Mesendoderm (in vitro differentiated cells): Measurements from ENCODE around the gene ACADL.

ENCODE experiments used
- DNase-seq: peaks from one replicate; pipeline ENCODE4 v3.0.0; 2013
- H2AK5ac ChIP-seq: 2 replicates; pipeline ENCODE4 v1.6.1; 2013; ENCODE audit warnings: low read length, inconsistent platforms
- H2BK120ac ChIP-seq: 2 replicates; pipeline ENCODE4 v1.6.1; 2013; ENCODE audit warnings: low read depth, mild to moderate bottlenecking, low read length, moderate library complexity, mixed read lengths
- H2BK15ac ChIP-seq: replicated peaks from 2 replicates; pipeline ENCODE4 v1.6.1; 2013; ENCODE audit warnings: low read depth, mild to moderate bottlenecking, moderate library complexity
- H2BK5ac ChIP-seq: 2 replicates; pipeline ENCODE4 v1.6.1; 2013; ENCODE audit warnings: low read length, inconsistent platforms
- H3K18ac ChIP-seq: 2 replicates; pipeline ENCODE4 v1.6.1; 2013; ENCODE audit warnings: mild to moderate bottlenecking, low read length, mixed read lengths
- H3K23ac ChIP-seq: one replicate; pipeline ENCODE4 v1.6.1; 2013; ENCODE audit warnings: low read length
- H3K27ac ChIP-seq: 2 replicates; pipeline ENCODE4 v1.5.1; 2013; ENCODE audit warnings: low read depth, mild to moderate bottlenecking, inconsistent platforms, low read length, moderate library complexity
- H3K27me3 ChIP-seq: 2 replicates; pipeline ENCODE4 v1.6.1; 2013; ENCODE audit warnings: low read length, control low read depth, mild to moderate bottlenecking, inconsistent platforms; ENCODE audit not compliant: insufficient read depth, poor library complexity
- H3K36me3 ChIP-seq: 2 replicates; pipeline ENCODE4 v1.6.1; 2013; ENCODE audit warnings: low read length, inconsistent platforms; ENCODE audit not compliant: control insufficient read depth, insufficient read depth
- H3K4ac ChIP-seq: one replicate; pipeline ENCODE4 v1.6.1; 2013; ENCODE audit warnings: low read depth, mild to moderate bottlenecking, low read length, moderate library complexity
- H3K4me1 ChIP-seq: 2 replicates; pipeline ENCODE4 v1.6.1; 2013; ENCODE audit warnings: low read depth, low read length, inconsistent platforms; ENCODE audit not compliant: control insufficient read depth
- H3K4me2 ChIP-seq: 2 replicates; pipeline ENCODE4 v1.6.1; 2013; ENCODE audit warnings: low read length
- H3K4me3 ChIP-seq: 2 replicates; pipeline ENCODE4 v1.5.1; 2013; ENCODE audit warnings: mild to moderate bottlenecking, low read length
- H3K56ac ChIP-seq: one replicate; pipeline ENCODE4 v1.6.1; 2013; ENCODE audit warnings: low read length
- H3K79me1 ChIP-seq: 2 replicates; pipeline ENCODE4 v1.6.1; 2013; ENCODE audit warnings: low read length, inconsistent platforms
- H3K79me2 ChIP-seq: 2 replicates; pipeline ENCODE4 v1.6.1; 2013; ENCODE audit warnings: mild to moderate bottlenecking, low read length; ENCODE audit not compliant: control insufficient read depth, insufficient read depth
- H3K9ac ChIP-seq: 2 replicates; pipeline ENCODE4 v1.6.1; 2013; ENCODE audit warnings: low read length, inconsistent platforms
- H4K5ac ChIP-seq: one replicate; pipeline ENCODE4 v1.6.1; 2013; ENCODE audit warnings: low read length
- H4K8ac ChIP-seq: one replicate; pipeline ENCODE4 v1.6.1; 2013; ENCODE audit warnings: low read depth, mild to moderate bottlenecking, control low read depth, low read length, moderate library complexity
- WGBS: extraction: QIAGEN DNeasy Blood & Tissue Kit; methylation state at CpG from one replicate; pipeline ENCODE4 v1.1.7; 2013; ENCODE audit warnings: low lambda C conversion rate, missing lambda C conversion rate; ENCODE audit not compliant: insufficient coverage; ENCODE audit errors: extremely low coverage; 5-methylcytosine and 5-hydroxymethylcytosine counted together

ACADL gene

GRCh38 chr2:210215120-210215519 is 10.1 kb downstream of the ACADL start:
- H2BK5ac ChIP-seq, result no peak overlapping the region
- H3K79me2 ChIP-seq, result no peaks in the 10 kb centered on the region
- H3K79me1 ChIP-seq, result no peaks in the 10 kb centered on the region
- H4K5ac ChIP-seq, result no peak overlapping the region
- no peak overlapping the region for H2BK15ac ChIP-seq
- WGBS, result no CpG with 5 or more reads among the region's 1 CpG
- H3K4ac ChIP-seq, result no peak overlapping the region
- H3K4me2 ChIP-seq, result no peak overlapping the region
- H2AK5ac ChIP-seq, result no peak overlapping the region
- H3K27ac ChIP-seq, result no peak overlapping the region
- no peak overlapping the region for H3K9ac ChIP-seq
- no peak overlapping the region for H3K4me3 ChIP-seq
- no peak overlapping the region for H2BK120ac ChIP-seq
- H3K56ac ChIP-seq, result no peak overlapping the region
- no peak overlapping the region for H4K8ac ChIP-seq
- no peaks in the 10 kb centered on the region for H3K4me1 ChIP-seq
- H3K27me3 ChIP-seq, result no peaks in the 10 kb centered on the region
- no peak for DNase-seq
- no peaks in the 10 kb centered on the region for H3K36me3 ChIP-seq
- H3K18ac ChIP-seq, result no peak overlapping the region
- H3K23ac ChIP-seq, result no peak overlapping the region

- H2BK120ac ChIP-seq, result no peak overlapping the region
- no peak overlapping the region for H3K56ac ChIP-seq
- H3K4me1 ChIP-seq, result no peaks in the 10 kb centered on the region
- H2BK15ac ChIP-seq, result no peak overlapping the region
- H2AK5ac ChIP-seq, result no peak overlapping the region
- H3K4me2 ChIP-seq, result no peak overlapping the region
- H3K79me1 ChIP-seq, result no peaks in the 10 kb centered on the region
- H3K79me2 ChIP-seq, result no peaks in the 10 kb centered on the region
- H3K4me3 ChIP-seq, result no peak overlapping the region
- no peak for DNase-seq
- H3K23ac ChIP-seq, result no peak overlapping the region
- H3K9ac ChIP-seq, result no peak overlapping the region
- H4K5ac ChIP-seq, result no peak overlapping the region
- H3K27ac ChIP-seq, result no peak overlapping the region
- no peak overlapping the region for H3K4ac ChIP-seq
- WGBS, result no CpG with 5 or more reads among the region's 1 CpG
- no peak overlapping the region for H2BK5ac ChIP-seq
- H3K27me3 ChIP-seq, result no peaks in the 10 kb centered on the region
- H3K18ac ChIP-seq, result no peak overlapping the region
- H3K36me3 ChIP-seq, result no peaks in the 10 kb centered on the region
- H4K8ac ChIP-seq, result no peak overlapping the region
Observed at GRCh38 chr2:210210185-210210584, 15.1 kb downstream of the ACADL start.

- H4K8ac ChIP-seq, result no peak overlapping the region
- no peak for DNase-seq
- H3K79me1 ChIP-seq, result no peaks in the 10 kb centered on the region
- no peak overlapping the region for H3K18ac ChIP-seq
- no peaks in the 10 kb centered on the region for H3K79me2 ChIP-seq
- no peaks in the 10 kb centered on the region for H3K4me1 ChIP-seq
- no peak overlapping the region for H3K4ac ChIP-seq
- H4K5ac ChIP-seq, result no peak overlapping the region
- H3K9ac ChIP-seq, result no peak overlapping the region
- H3K36me3 ChIP-seq, result no peaks in the 10 kb centered on the region
- no CpG with 5 or more reads among the region's 1 CpG for WGBS
- H3K4me2 ChIP-seq, result no peak overlapping the region
- no peak overlapping the region for H3K4me3 ChIP-seq
- no peak overlapping the region for H3K27ac ChIP-seq
- no peak overlapping the region for H2BK120ac ChIP-seq
- H2BK15ac ChIP-seq, result no peak overlapping the region
- H2AK5ac ChIP-seq, result no peak overlapping the region
- no peaks in the 10 kb centered on the region for H3K27me3 ChIP-seq
- H3K56ac ChIP-seq, result no peak overlapping the region
- H3K23ac ChIP-seq, result no peak overlapping the region
- no peak overlapping the region for H2BK5ac ChIP-seq
Observed at GRCh38 chr2:210207929-210208328, 17.3 kb downstream of the ACADL start.

- no peaks in the 10 kb centered on the region for H3K27me3 ChIP-seq
- no peak overlapping the region for H3K4me2 ChIP-seq
- H3K18ac ChIP-seq, result no peak overlapping the region
- H4K5ac ChIP-seq, result no peak overlapping the region
- no peak overlapping the region for H3K27ac ChIP-seq
- no peak overlapping the region for H2BK5ac ChIP-seq
- H2BK120ac ChIP-seq, result no peak overlapping the region
- H3K79me2 ChIP-seq, result no peaks in the 10 kb centered on the region
- no peak overlapping the region for H2BK15ac ChIP-seq
- no peak overlapping the region for H3K23ac ChIP-seq
- no peak for DNase-seq
- H4K8ac ChIP-seq, result no peak overlapping the region
- H2AK5ac ChIP-seq, result no peak overlapping the region
- H3K4ac ChIP-seq, result no peak overlapping the region
- H3K9ac ChIP-seq, result no peak overlapping the region
- H3K36me3 ChIP-seq, result no peaks in the 10 kb centered on the region
- no peak overlapping the region for H3K4me3 ChIP-seq
- H3K4me1 ChIP-seq, result no peaks in the 10 kb centered on the region
- H3K79me1 ChIP-seq, result no peaks in the 10 kb centered on the region
- H3K56ac ChIP-seq, result no peak overlapping the region
- no CpG with 5 or more reads among the region's 1 CpG for WGBS
Observed at GRCh38 chr2:210203558-210203957, 21.7 kb downstream of the ACADL start.

- Histone ChIP-seq H2BK15ac (no peak overlapping the region), H3K36me3 (no peaks in the 10 kb centered on the region), H3K56ac (no peak overlapping the region), H3K27me3 (no peaks in the 10 kb centered on the region), H2BK5ac (no peak overlapping the region), H2AK5ac (no peak overlapping the region), H3K4me3 (no peak overlapping the region), H3K9ac (no peak overlapping the region), H2BK120ac (no peak overlapping the region), H3K23ac (no peak overlapping the region), H3K79me2 (no peaks in the 10 kb centered on the region), H3K4ac (no peak overlapping the region), H3K18ac (no peak overlapping the region), H4K5ac (no peak overlapping the region), H3K27ac (no peak overlapping the region), H3K4me2 (no peak overlapping the region), H3K4me1 (no peaks in the 10 kb centered on the region), H4K8ac (no peak overlapping the region), H3K79me1 (no peaks in the 10 kb centered on the region)
- DNase-seq, result no peak
- WGBS, result 100% methylated on average over 1 of the region's 1 CpG
Observed at GRCh38 chr2:210203147-210203546, 22.1 kb downstream of the ACADL start.

- no CpG with 5 or more reads among the region's 3 CpGs for WGBS
Observed at GRCh38 chr2:210199854-210200253, 25.4 kb downstream of the ACADL start.

More at GRCh38 chr2:210199854-210200253, 25.4 kb downstream of the ACADL start:
- H3K4me3 ChIP-seq, result no peak overlapping the region
- no peak overlapping the region for H2BK15ac ChIP-seq
- no peaks in the 10 kb centered on the region for H3K36me3 ChIP-seq
- H2BK120ac ChIP-seq, result no peak overlapping the region
- no peaks in the 10 kb centered on the region for H3K4me1 ChIP-seq
- DNase-seq, result no peak
- H3K27me3 ChIP-seq, result no peaks in the 10 kb centered on the region
- H3K4ac ChIP-seq, result no peak overlapping the region
- no peak overlapping the region for H2BK5ac ChIP-seq
- H3K4me2 ChIP-seq, result no peak overlapping the region
- H3K79me1 ChIP-seq, result no peaks in the 10 kb centered on the region
- no peak overlapping the region for H3K23ac ChIP-seq
- H3K18ac ChIP-seq, result no peak overlapping the region
- H3K27ac ChIP-seq, result no peak overlapping the region
- H4K5ac ChIP-seq, result no peak overlapping the region
- H4K8ac ChIP-seq, result no peak overlapping the region
- H2AK5ac ChIP-seq, result no peak overlapping the region
- no peak overlapping the region for H3K56ac ChIP-seq
- H3K9ac ChIP-seq, result no peak overlapping the region
- no peaks in the 10 kb centered on the region for H3K79me2 ChIP-seq
